Psoas muscle (tissue), 8 donors: ENCODE measurements around the gene ADCY4. TPM values are rescaled to one million over a fixed set of nuclear protein-coding genes. Genes with fewer than 3 reads are reported as not detected.

ENCODE experiments used
- ATAC-seq, 4 donors: fragments of 200-7000 bp; cut with Tn5 transposase; one replicate each; pipeline ENCODE4 v1.9.1; 2020; ENCODE audit warnings: moderate library complexity in 3 of 4, mild to moderate bottlenecking in 2 of 4
- DNase-seq, 2 donors: peaks; one replicate each; pipeline ENCODE4 v3.0.0-alpha.2; 2020
- H3K27ac ChIP-seq: fragments of 200-600 bp; one replicate; pipeline ENCODE4 v1.8.0; 2022
- H3K27me3 ChIP-seq, 3 donors: fragments of 200-600 bp in 1 of 3; one replicate each; pipeline versions ENCODE4 v1.6.1 to v1.8.0; 2013 to 2022; ENCODE audit warnings: low read length in 2 of 3, mild to moderate bottlenecking in 2 of 3, moderate library complexity in 1 of 3; ENCODE audit not compliant: insufficient read depth in 3 of 3
- H3K36me3 ChIP-seq, 2 donors: fragments of 200-600 bp in 1 of 2; one replicate each; pipeline versions ENCODE4 v1.6.1 to v1.8.0; 2013 to 2022; ENCODE audit warnings: low read depth in 1 of 2, mild to moderate bottlenecking in 1 of 2, moderate library complexity in 1 of 2; ENCODE audit not compliant: insufficient read depth in 1 of 2
- H3K4me1 ChIP-seq: fragments of 200-600 bp; one replicate; pipeline ENCODE4 v1.8.0; 2022
- H3K4me3 ChIP-seq: fragments of 200-600 bp; one replicate; pipeline ENCODE4 v1.8.0; 2022; ENCODE audit warnings: mild to moderate bottlenecking
- H3K9me3 ChIP-seq: fragments of 200-600 bp; one replicate; pipeline ENCODE4 v1.8.0; 2022
- WGBS, 3 donors: extraction: QIAGEN DNeasy Blood & Tissue Kit; methylation state at CpG; one replicate each; pipeline versions ENCODE4 v1.1.6 to v1.1.7; 2013; 5-methylcytosine and 5-hydroxymethylcytosine counted together
- intact Hi-C, 2 donors: fragments of 100-400 bp; cut with DNase I; formaldehyde crosslinking; loops; one replicate each; pipeline versions ENCODE4 v1.11.0 to v1.14.2; 2022
- polyA plus RNA-seq, 3 donors: library from polyadenylated mRNA; stranded (reverse); fragments of 200-250 nt; gene quantifications; one replicate each; pipeline ENCODE4 v1.2.3, GENCODE V29; 2013
- total RNA-seq, 4 donors: library from RNA; stranded (reverse); fragmentation: NEBNext Ultra II Directional in 2 of 4; extraction: Animal tissue kit (Norgen Biotek cat#: 25700) in 2 of 4; gene quantifications; one replicate each; pipeline versions ENCODE4 v1.2.1 to v1.2.4, GENCODE V29; 2021 to 2023
- TF ChIP-seq, protein P1 (sequence below): fragments of 200-600 bp; IDR thresholded peaks from one replicate; pipeline ENCODE4 v1.8.0; 2022; ENCODE audit warnings: antibody characterized with exemption
- donor health status: healthy with polysubstance abuse.
- donor health status: DM: no; HTN: no; CAD: no; lungs with moderate emphysema.
- donor health status: Bipolar disorder and iron deficiency.
- donor health status: healthy.
- donor health status: DM: yes; HTN: yes; CAD: no.
- donor health status: DM: no; HTN: no; CAD: no.
- donor health status: DM: no; HTN: no; CAD: no.
- donor health status: DM: yes; HTN: yes; CAD: no.

Gene ADCY4
- total and polyA plus RNA-seq, 7 donors: 7.0 to 13.9 (median 10.4) TPM

DNA sequence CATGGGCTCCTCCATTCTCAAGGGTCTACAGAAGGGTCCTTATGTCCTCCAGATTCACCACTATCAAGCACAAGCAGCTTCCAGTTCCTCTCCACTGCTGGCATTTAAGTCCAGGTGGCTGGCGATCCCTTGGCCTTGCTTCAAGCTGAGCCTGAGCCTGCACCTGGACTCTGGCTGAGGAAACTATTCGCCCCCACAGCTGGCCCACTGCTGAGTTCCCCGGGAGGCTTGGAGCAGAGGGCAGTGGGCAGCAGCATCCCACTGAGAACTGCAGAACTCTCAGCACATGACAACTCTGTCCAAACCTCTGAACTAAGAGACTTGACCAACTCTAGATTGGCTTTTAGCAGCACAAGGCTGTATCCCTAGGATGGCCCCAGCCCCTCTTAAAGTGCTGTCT lies 52.1 kb downstream of the ADCY4 start:
- no peaks in the 10 kb centered on the region for H3K4me1 ChIP-seq
- DNase-seq: no peak
- intact Hi-C loops: no loop called here

GRCh38 chr14:24281636-24282035 lies 53.2 kb downstream of the ADCY4 start:
- Histone ChIP-seq H3K9me3 (no peaks in the 10 kb centered on the region), H3K36me3 (no peaks in the 10 kb centered on the region), H3K4me3 (no peak overlapping the region), H3K4me1 (no peaks in the 10 kb centered on the region), H3K27me3 (no peaks in the 10 kb centered on the region), H3K27ac (no peak overlapping the region)
- no peak for ATAC-seq
- TF ChIP-seq, protein P1, sequence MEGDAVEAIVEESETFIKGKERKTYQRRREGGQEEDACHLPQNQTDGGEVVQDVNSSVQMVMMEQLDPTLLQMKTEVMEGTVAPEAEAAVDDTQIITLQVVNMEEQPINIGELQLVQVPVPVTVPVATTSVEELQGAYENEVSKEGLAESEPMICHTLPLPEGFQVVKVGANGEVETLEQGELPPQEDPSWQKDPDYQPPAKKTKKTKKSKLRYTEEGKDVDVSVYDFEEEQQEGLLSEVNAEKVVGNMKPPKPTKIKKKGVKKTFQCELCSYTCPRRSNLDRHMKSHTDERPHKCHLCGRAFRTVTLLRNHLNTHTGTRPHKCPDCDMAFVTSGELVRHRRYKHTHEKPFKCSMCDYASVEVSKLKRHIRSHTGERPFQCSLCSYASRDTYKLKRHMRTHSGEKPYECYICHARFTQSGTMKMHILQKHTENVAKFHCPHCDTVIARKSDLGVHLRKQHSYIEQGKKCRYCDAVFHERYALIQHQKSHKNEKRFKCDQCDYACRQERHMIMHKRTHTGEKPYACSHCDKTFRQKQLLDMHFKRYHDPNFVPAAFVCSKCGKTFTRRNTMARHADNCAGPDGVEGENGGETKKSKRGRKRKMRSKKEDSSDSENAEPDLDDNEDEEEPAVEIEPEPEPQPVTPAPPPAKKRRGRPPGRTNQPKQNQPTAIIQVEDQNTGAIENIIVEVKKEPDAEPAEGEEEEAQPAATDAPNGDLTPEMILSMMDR: no peak
- whole genome bisulfite sequencing, 3 donors: 78 to 90% (median 79%) methylated on average over 5 to 7 of the region's 7 CpGs
- DNase-seq: no peak
- intact Hi-C loops: no loop called here

More for the DNA sequence above, 52.1 kb downstream of the ADCY4 start:
- no peaks in the 10 kb centered on the region for H3K9me3 ChIP-seq
- no peak overlapping the region for H3K4me3 ChIP-seq
- H3K36me3 ChIP-seq: no peaks in the 10 kb centered on the region
- no peak for ATAC-seq
- H3K27ac ChIP-seq: no peak overlapping the region
- TF ChIP-seq, protein P1: no peak
- H3K27me3 ChIP-seq: no peaks in the 10 kb centered on the region
- 53 to 60% (median 56%) methylated on average over 3 of the region's 3 CpGs for WGBS, 3 donors

- H3K36me3 ChIP-seq: no peaks in the 10 kb centered on the region
- H3K4me3 ChIP-seq: no peak overlapping the region
- no peak overlapping the region for H3K27ac ChIP-seq
- H3K4me1 ChIP-seq: no peaks in the 10 kb centered on the region
- H3K9me3 ChIP-seq: no peaks in the 10 kb centered on the region
- WGBS, 3 donors: 65 to 74% (median 68%) methylated on average over 6 of the region's 6 CpGs
- no peak for DNase-seq
- no peak for ATAC-seq
- TF ChIP-seq, protein P1: no peak
- intact Hi-C loops: no loop called here
- no peaks in the 10 kb centered on the region for H3K27me3 ChIP-seq
Measured at GRCh38 chr14:24280797-24281460, 53.9 kb downstream of the ADCY4 start.

- TF ChIP-seq, protein P1: no peak
- Histone ChIP-seq H3K4me3 (no peak overlapping the region), H3K27ac (no peak overlapping the region), H3K27me3 (no peaks in the 10 kb centered on the region), H3K36me3 (no peaks in the 10 kb centered on the region), H3K4me1 (no peaks in the 10 kb centered on the region), H3K9me3 (no peaks in the 10 kb centered on the region)
- 65 to 69% (median 68%) methylated on average over 11 of the region's 11 CpGs for WGBS, 3 donors
- no peak for DNase-seq
- ATAC-seq: peak in 1 of 4 donors; percentile 47
- intact Hi-C loops: no loop called here
Measured at GRCh38 chr14:24279301-24280186, 55.3 kb downstream of the ADCY4 start.
